ENCODE measurements around the gene YY1. TPM values are rescaled to one million over a fixed set of nuclear protein-coding genes. Genes with fewer than 3 reads are reported as not detected.

The YY1 gene
- total RNA-seq, 4 donors from 2014 or later = 50.0 to 67.4 (median 55.6) TPM

GRCh38 chr14:100327128-100327527 is 88.2 kb downstream of the YY1 start:
- TF ChIP-seq POLR2A (IDR thresholded peaks at IDR 0.05) = no peak
- no peak for TF ChIP-seq CTCF (IDR thresholded peaks at IDR 0.05)
- Histone ChIP-seq H3K36me3 (no peaks in the 10 kb centered on the region), H3K4me1 (no peaks in the 10 kb centered on the region), H3K27ac (no peak overlapping the region), H3K27me3 (no peaks in the 10 kb centered on the region), H3K9me3 (no peaks in the 10 kb centered on the region), H3K4me3 (replicated peaks in 1 of 3) (no peak overlapping the region)
- no peak for DNase-seq
- WGBS, 2 donors = 94 to 97% methylated on average over 12 to 24 of the region's 24 CpGs
- intact Hi-C loops (cut with DNase I) = no loop called here

GRCh38 chr14:100328495-100329163 is 89.7 kb downstream of the YY1 start:
- no peak overlapping the region for H3K4me3 ChIP-seq (replicated peaks in 1 of 3)
- intact Hi-C loops (cut with DNase I) = no loop called here
- TF ChIP-seq POLR2A (IDR thresholded peaks at IDR 0.05) (no peak), CTCF (IDR thresholded peaks at IDR 0.05) (no peak)
- no peak overlapping the region for H3K27ac ChIP-seq
- no peak for DNase-seq
- no peaks in the 10 kb centered on the region for H3K9me3 ChIP-seq
- H3K27me3 ChIP-seq = no peaks in the 10 kb centered on the region
- H3K36me3 ChIP-seq = no peaks in the 10 kb centered on the region
- peaks cover 0 to under 1% of the 10 kb centered on the region in 2 donors for H3K4me1 ChIP-seq
- WGBS, 2 donors = 85 to 87% methylated on average over 9 to 19 of the region's 32 CpGs

- Histone ChIP-seq H3K9me3 (no peaks in the 10 kb centered on the region), H3K4me1 (peaks cover 0 to 7% of the 10 kb centered on the region in 2 donors), H3K36me3 (no peaks in the 10 kb centered on the region), H3K27ac (no peak overlapping the region), H3K4me3 (replicated peaks in 1 of 3) (no peak overlapping the region), H3K27me3 (no peaks in the 10 kb centered on the region)
- DNase-seq = no peak
- WGBS, 2 donors = 91 to 95% methylated on average over 7 to 11 of the region's 36 CpGs
- intact Hi-C loops (cut with DNase I) = no loop called here
- TF ChIP-seq CTCF (IDR thresholded peaks at IDR 0.05) (no peak), POLR2A (IDR thresholded peaks at IDR 0.05) (no peak)
Measured at GRCh38 chr14:100329233-100330006, 90.5 kb downstream of the YY1 start.

- DNase-seq = no peak
- Histone ChIP-seq H3K27me3 (no peaks in the 10 kb centered on the region), H3K4me1 (peaks cover 0 to 7% of the 10 kb centered on the region in 2 donors), H3K36me3 (no peaks in the 10 kb centered on the region), H3K27ac (no peak overlapping the region), H3K9me3 (no peaks in the 10 kb centered on the region), H3K4me3 (replicated peaks in 1 of 3) (no peak overlapping the region)
- no peak for TF ChIP-seq POLR2A (IDR thresholded peaks at IDR 0.05)
- TF ChIP-seq CTCF (IDR thresholded peaks at IDR 0.05) = no peak
- 60 to 81% methylated on average over 2 to 10 of the region's 11 CpGs for WGBS, 2 donors
- intact Hi-C loops (cut with DNase I) = no loop called here
Measured at GRCh38 chr14:100330007-100330344, 91.0 kb downstream of the YY1 start.

- no peak overlapping the region for H3K4me3 ChIP-seq (replicated peaks in 1 of 3)
- no peak for DNase-seq
- H3K27ac ChIP-seq = no peak overlapping the region
- H3K36me3 ChIP-seq = no peaks in the 10 kb centered on the region
- intact Hi-C loops (cut with DNase I) = no loop called here
- WGBS, 2 donors = 85 to 100% methylated on average over 1 to 8 of the region's 13 CpGs
- H3K27me3 ChIP-seq = no peaks in the 10 kb centered on the region
- H3K9me3 ChIP-seq = no peaks in the 10 kb centered on the region
- H3K4me1 ChIP-seq = peaks cover 0 to 7% of the 10 kb centered on the region in 2 donors
- TF ChIP-seq CTCF (IDR thresholded peaks at IDR 0.05) = no peak
- no peak for TF ChIP-seq POLR2A (IDR thresholded peaks at IDR 0.05)
Measured at GRCh38 chr14:100330388-100330931, 91.5 kb downstream of the YY1 start.

All from thyroid gland (tissue), 4 donors.